ENCODE measurements around the gene KLHL11.

DNA sequence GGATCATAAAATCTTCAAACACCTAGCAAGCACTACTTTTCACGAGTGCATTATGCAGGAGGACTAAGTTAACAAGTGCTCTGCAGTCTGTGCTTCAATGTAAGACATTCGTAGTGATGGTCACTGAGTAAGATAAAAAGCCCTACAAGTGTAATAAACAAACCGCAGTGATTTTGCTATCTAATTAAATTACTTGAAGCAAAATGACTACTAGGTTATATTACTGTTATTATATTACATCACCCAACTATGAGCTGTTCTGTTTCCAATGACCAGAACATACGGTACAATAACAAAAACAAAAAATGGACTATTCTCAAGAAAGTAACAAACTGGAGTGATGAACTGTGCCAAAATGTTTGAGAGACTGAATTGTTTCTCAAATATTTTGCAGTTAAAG is 16.4 kb downstream of the KLHL11 start:
- no peak for TF ChIP-seq SNAI2 (CRISPR knock-in tag; IDR thresholded peaks at IDR 0.05)
- TF ChIP-seq ZNF565 (CRISPR knock-in tag; conservative IDR thresholded peaks at IDR 0.05; ENCODE audit: low read depth) = no peak
- no peak for TF ChIP-seq ISL1 (CRISPR knock-in tag; IDR thresholded peaks at IDR 0.05)
- TF ChIP-seq ESRRG (CRISPR knock-in tag; IDR thresholded peaks at IDR 0.05) = no peak
- TF ChIP-seq, protein P1, sequence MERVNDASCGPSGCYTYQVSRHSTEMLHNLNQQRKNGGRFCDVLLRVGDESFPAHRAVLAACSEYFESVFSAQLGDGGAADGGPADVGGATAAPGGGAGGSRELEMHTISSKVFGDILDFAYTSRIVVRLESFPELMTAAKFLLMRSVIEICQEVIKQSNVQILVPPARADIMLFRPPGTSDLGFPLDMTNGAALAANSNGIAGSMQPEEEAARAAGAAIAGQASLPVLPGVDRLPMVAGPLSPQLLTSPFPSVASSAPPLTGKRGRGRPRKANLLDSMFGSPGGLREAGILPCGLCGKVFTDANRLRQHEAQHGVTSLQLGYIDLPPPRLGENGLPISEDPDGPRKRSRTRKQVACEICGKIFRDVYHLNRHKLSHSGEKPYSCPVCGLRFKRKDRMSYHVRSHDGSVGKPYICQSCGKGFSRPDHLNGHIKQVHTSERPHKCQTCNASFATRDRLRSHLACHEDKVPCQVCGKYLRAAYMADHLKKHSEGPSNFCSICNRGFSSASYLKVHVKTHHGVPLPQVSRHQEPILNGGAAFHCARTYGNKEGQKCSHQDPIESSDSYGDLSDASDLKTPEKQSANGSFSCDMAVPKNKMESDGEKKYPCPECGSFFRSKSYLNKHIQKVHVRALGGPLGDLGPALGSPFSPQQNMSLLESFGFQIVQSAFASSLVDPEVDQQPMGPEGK (CRISPR knock-in tag; IDR thresholded peaks at IDR 0.05; ENCODE audit: borderline replicate concordance) = no peak
- TF ChIP-seq ZNF8 (CRISPR knock-in tag; IDR thresholded peaks at IDR 0.05) = no peak
- TF ChIP-seq ZFP30 (CRISPR knock-in tag; IDR thresholded peaks at IDR 0.05) = no peak
- TF ChIP-seq, protein P2, sequence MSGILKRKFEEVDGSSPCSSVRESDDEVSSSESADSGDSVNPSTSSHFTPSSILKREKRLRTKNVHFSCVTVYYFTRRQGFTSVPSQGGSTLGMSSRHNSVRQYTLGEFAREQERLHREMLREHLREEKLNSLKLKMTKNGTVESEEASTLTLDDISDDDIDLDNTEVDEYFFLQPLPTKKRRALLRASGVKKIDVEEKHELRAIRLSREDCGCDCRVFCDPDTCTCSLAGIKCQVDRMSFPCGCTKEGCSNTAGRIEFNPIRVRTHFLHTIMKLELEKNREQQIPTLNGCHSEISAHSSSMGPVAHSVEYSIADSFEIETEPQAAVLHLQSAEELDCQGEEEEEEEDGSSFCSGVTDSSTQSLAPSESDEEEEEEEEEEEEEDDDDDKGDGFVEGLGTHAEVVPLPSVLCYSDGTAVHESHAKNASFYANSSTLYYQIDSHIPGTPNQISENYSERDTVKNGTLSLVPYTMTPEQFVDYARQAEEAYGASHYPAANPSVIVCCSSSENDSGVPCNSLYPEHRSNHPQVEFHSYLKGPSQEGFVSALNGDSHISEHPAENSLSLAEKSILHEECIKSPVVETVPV (CRISPR knock-in tag; IDR thresholded peaks at IDR 0.05) = no peak
- TF ChIP-seq GLIS3 (CRISPR knock-in tag; IDR thresholded peaks at IDR 0.05) = no peak
- TF ChIP-seq BACH2 (CRISPR knock-in tag; IDR thresholded peaks at IDR 0.05; ENCODE audit: borderline replicate concordance) = no peak
